ENCODE data around the gene ZNF69.

DNA sequence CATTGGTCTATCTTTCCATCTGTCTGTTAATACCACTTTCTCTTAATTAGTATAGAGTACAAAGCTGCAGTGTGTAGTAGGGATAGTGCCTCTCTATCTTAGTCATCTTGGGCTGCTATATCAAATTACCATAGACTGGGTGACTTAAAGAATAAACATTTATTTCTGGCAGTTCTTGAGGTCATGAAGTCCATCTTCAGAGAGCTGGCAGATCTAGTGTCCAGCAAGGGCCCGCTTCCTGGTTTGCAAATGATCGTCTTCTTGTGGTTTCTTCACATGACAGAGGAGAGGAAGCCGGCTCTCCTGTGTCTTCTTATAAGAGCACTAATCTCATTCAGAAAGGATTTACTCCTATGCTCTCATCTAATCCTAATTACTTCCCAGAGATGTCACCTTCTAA is 43.5 kb downstream of the ZNF69 start:
- TF ChIP-seq POLR2AphosphoS5 (IDR thresholded peaks at IDR 0.05; ENCODE audit: low read depth, low read length) (no peak), REST (IDR thresholded peaks at IDR 0.05; ENCODE audit: insufficient read depth in 1 of 2, low read depth in 2 of 2, low read length in 2 of 2) (no peak), TAF1 (IDR thresholded peaks at IDR 0.05; ENCODE audit: borderline replicate concordance, insufficient read depth, low read length) (no peak), SIN3A (IDR thresholded peaks at IDR 0.05; ENCODE audit: borderline replicate concordance, insufficient read depth, low read length) (no peak)
